Activated CD4-positive, CD25-positive, alpha-beta regulatory T cell treated with anti-CD3 and anti-CD28 coated beads, Interleukin-2, amount 50 U/mL, for 16 hours (primary cell): Measurements from ENCODE around the gene MAX.
"Not testable (repeated sequence)": the region's sequence is repeated elsewhere in the genome, so short reads cannot be mapped to it uniquely, and the experiment has no call there.

Source experiments
- DNase-seq: peaks from one replicate; pipeline ENCODE4 v3.0.0-alpha.2; 2020; ENCODE audit warnings: low read depth, low spot score

MAX gene

DNA sequence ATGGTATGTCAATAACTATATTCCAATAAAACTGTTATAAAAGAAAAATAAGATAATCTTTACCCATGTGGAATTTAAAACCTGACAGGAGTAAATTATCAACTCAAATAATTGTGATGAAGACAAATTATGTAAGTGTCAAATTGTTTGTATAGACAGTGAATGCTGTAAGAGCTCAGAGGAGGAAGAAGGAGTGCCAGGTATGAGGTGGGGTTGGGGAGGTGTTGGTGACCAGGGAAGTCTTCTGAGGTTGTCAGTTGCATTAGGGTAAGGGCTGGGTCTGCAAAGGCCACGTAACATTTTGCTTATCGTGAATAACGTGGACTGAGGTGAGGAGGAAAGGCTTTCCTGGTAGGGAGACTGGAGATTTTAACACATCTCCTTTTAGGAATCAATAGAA lies 2.5 kb upstream of the MAX start:
- no peak for DNase-seq

- DNase-seq, result no peak
Measured at GRCh38 chr14:65103150-65103760, 938 bp upstream of the MAX start.

GRCh38 chr14:65101631-65102440 lies 481 bp downstream of the MAX start:
- no peak for DNase-seq

GRCh38 chr14:65100922-65101541 lies 1.3 kb downstream of the MAX start:
- no peak for DNase-seq

DNA sequence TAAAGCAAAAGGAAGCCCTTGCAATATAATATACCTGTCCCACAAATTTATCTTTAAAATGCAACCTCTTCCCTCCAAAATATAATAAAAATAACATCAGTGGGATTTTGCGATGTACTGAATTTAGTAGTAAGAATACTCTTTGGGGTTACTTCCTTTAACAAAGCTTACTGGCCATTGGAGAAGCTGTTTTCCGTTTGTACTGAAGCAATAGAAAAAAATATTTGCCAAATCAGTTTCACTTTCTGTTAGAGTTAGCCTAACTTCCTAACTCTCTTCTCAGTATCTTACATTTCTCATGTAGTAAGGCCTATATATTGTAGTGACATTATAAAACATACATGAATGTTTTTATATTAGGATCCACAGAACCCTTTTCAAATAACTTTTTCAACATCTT lies 3.7 kb downstream of the MAX start:
- DNase-seq, result no peak

GRCh38 chr14:65096323-65097089 lies 5.8 kb downstream of the MAX start:
- DNase-seq, result no peak

DNA sequence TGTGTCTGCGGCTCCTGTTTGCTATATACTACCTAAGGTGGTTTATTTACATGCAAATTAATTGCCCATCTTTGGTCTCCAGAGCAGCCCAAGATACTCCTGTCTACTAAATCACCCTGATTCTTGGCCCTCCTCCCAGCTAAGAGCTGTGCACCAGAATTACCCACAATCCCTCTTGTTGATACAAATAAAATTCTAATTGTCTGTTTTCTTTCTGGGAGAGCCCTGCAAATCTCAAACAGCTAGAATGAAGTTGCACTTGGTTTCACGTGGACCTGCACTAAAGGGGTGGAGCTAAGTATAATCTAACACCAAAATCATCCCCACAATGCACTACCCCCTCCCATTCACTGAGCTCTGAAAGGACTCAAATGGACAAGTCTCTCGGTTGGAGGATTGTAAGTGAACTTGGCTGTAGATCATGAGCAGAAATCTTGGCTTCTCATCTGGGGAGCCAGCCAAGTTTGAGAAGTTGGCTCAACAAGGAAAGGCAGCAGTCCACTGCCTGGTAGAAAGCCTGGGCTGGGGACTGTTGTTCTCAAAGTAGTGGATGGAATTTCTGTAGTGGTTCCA lies 6.6 kb downstream of the MAX start:
- DNase-seq, result no peak

- no peak for DNase-seq
Measured at GRCh38 chr14:65092349-65092748, 10.0 kb downstream of the MAX start.

- not testable (repeated sequence) for DNase-seq
Measured at GRCh38 chr14:65087835-65088234, 14.5 kb downstream of the MAX start.

- not testable (repeated sequence) for DNase-seq
Measured at GRCh38 chr14:65086686-65087085, 15.6 kb downstream of the MAX start.

- DNase-seq, result no peak
Measured at GRCh38 chr14:65084554-65085505, 17.5 kb downstream of the MAX start.

DNA sequence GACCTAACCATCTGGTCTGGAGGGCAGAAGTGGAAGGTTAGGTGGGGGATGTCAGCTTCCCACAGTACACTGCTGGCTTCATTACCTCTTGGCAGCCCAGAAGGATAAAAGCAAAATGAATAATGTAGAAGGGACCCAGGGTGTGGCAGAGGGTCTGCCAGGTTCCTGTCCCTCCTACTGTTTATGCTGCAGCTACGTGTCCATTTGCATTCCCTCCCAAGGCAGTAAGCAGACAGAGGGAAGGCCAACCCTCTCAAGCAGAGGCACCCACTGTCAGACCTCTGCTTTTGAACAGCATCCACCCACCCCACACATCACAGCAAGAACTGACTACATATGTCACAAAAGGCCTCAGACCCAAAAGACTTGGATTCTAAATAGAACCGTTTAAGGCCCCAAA lies 19.4 kb downstream of the MAX start:
- no peak for DNase-seq

- DNase-seq, result no peak
Measured at GRCh38 chr14:65080960-65081747, 21.2 kb downstream of the MAX start.

DNA sequence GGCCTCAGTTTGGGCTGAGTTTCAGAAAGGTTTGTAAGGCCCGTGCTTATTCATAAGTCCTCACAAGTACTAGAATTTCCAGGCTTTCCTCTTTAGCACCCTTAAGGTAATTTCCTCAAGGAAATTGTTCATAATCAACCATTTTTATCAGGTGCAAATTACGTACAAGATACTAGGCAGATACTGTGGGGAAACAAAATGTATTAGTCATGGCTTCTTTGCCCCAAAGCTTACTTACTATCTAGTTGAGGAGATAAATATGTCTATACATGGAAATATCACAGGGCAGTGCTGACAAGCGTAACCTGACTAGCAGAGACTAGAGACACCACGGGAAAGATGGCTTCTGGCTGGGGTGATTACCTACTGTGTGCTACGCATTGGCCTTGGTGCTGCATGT lies 22.5 kb downstream of the MAX start:
- DNase-seq, result no peak

- DNase-seq, result no peak
Measured at GRCh38 chr14:65079201-65079600, 23.1 kb downstream of the MAX start.

DNA sequence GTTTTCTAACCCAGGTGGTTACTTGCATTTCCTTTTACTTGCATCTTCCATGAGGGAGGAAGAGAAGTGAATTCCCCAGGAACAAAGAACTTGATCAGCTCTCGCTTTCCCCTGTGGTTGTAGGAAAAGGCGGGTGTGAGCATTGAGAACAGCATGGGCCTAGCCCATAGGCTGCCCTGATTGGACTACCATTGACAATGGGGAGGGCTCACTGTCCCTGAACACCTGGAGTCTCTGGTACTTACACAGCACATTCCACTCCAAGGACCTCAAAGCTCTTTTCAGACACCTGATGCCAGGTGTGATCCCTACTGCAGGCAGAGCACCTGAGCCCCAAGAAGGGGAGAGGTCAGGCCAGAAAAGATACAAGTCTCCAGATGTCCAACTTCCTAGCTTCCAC lies 25.0 kb downstream of the MAX start:
- no peak for DNase-seq

DNA sequence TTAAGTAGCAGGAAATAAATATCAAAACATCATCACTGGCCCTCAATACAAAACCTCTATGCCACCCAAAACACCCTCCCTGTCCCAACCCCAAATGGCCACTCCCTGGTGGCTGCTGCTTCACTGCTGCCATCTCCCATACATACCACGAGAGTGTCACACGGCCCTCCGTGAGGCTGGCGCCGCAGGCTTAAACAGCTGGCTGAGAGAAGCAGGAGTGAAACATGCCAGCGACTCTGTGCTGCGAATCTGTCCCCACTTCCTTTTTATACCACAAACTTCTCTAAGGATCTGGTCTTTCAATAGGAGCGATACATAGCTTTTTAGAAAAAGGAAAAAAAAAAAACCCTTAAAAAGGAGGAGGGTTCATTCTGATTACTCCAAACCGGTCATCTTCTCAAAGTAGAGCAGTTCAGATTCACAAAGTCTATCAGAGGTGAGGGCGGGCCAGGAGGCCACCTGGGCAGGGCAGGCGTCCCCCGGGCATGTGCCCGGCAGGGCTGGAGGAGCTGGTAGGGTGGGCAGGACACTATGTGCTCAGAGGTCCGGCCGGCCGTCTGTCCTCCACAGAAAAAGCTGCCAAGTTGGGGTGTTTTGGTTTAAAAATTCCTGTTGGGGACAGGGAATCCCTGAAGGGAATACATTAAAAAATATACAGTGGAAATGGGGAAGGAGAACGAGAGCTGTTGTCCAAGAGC lies 26.5 kb downstream of the MAX start:
- no peak for DNase-seq

- DNase-seq, result no peak
Measured at GRCh38 chr14:65074449-65075150, 27.7 kb downstream of the MAX start.
